ENCODE data around the gene CREBBP.

The CREBBP gene

GRCh38 chr16:3675601-3676130, 204.8 kb downstream of the CREBBP start:
- TF ChIP-seq POLR2A (IDR thresholded peaks at IDR 0.05; ENCODE audit: low read length), result no peak
- no peak for TF ChIP-seq GATA1 (IDR thresholded peaks at IDR 0.05; ENCODE audit: low read depth, low read length)
- DNase-seq, result no peak

All from erythroblast (primary cell).